Inflammatory macrophage treated with lipopolysaccharide for 1 hour (primary cell): ENCODE measurements around the gene PLA2G15.

Experiments used
- DNase-seq, 2 donors: peaks; one replicate each; pipeline ENCODE4 v3.0.0-alpha.2; 2020 to 2022

Gene PLA2G15

GRCh38 chr16:68299571-68300453, 54.6 kb downstream of the PLA2G15 start:
- no peak for DNase-seq

- no peak for DNase-seq
These were observed 55.7 kb downstream of the PLA2G15 start for GRCh38 chr16:68300734-68301459.

- no peak for DNase-seq
These were observed 61.5 kb downstream of the PLA2G15 start for GRCh38 chr16:68306633-68307032.

- no peak for DNase-seq
These were observed 64.6 kb downstream of the PLA2G15 start for GRCh38 chr16:68309799-68310198.

- DNase-seq = peak in 1 of 2 donors; percentile 50
These were observed 65.2 kb downstream of the PLA2G15 start for GRCh38 chr16:68310437-68310773.
